B cell (primary cell): ENCODE results near the gene FMN2.

Experiments
- EZH2 ChIP-seq: IDR thresholded peaks from 2 replicates; pipeline ENCODE4 v1.6.1; 2012; ENCODE audit warnings: borderline replicate concordance, low read depth, mild to moderate bottlenecking, moderate library complexity, low read length; ENCODE audit not compliant: insufficient read depth, poor library complexity, severe bottlenecking
- TF ChIP-seq, protein P1 (sequence below): fragments of 200-600 bp; IDR thresholded peaks from one replicate; pipeline ENCODE4 v1.8.0; 2022; ENCODE audit warnings: antibody characterized with exemption, mild to moderate bottlenecking

DNA sequence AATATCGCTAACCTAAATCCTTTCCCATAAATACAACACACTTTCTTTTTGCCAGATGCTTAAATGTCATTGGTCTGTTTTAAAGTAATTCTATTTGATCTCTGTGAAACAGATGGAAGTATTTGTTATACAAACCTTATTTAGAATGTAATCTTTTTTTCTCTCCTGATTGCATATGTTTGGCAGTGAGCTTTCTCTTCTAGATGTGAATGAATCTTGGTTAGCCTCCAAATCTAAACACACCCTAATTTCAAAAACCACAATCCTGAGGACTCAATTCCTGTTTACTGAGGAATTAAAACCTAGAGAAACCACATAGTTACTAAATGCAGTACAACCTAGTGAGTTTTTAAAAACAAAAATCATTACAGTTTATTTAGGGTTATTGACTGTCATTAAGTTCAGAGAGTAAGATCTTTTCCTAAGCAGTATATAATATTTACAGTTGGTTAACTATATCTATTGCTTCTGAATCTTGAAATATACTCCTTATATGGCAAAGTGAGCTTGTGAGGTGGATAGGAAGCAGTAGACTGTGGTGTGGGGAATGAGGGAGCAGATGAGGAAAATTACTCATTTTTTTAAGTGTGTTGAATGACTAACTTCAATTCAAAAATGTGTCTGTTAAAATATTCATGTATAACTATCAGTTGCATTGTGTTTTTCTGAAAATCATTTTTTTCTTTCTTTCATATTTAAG lies 218.7 kb downstream of the FMN2 start:
- TF ChIP-seq, protein P1, sequence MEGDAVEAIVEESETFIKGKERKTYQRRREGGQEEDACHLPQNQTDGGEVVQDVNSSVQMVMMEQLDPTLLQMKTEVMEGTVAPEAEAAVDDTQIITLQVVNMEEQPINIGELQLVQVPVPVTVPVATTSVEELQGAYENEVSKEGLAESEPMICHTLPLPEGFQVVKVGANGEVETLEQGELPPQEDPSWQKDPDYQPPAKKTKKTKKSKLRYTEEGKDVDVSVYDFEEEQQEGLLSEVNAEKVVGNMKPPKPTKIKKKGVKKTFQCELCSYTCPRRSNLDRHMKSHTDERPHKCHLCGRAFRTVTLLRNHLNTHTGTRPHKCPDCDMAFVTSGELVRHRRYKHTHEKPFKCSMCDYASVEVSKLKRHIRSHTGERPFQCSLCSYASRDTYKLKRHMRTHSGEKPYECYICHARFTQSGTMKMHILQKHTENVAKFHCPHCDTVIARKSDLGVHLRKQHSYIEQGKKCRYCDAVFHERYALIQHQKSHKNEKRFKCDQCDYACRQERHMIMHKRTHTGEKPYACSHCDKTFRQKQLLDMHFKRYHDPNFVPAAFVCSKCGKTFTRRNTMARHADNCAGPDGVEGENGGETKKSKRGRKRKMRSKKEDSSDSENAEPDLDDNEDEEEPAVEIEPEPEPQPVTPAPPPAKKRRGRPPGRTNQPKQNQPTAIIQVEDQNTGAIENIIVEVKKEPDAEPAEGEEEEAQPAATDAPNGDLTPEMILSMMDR, result no peak
- TF ChIP-seq EZH2, result no peak
